HG03066 (cell line): ENCODE results near the gene HPSE2.
"Not testable (repeated sequence)": the region's sequence is repeated elsewhere in the genome, so short reads cannot be mapped to it uniquely, and the experiment has no call there.

Source experiments
- ATAC-seq: cut with Tn5 transposase; IDR thresholded peaks from one replicate; pipeline ENCODE4 v1.9.1; 2021; ENCODE audit warnings: low read depth; ENCODE audit not compliant: unreplicated experiment

The HPSE2 gene

GRCh38 chr10:98525969-98526368 lies 709.7 kb downstream of the HPSE2 start:
- ATAC-seq, result no peak

GRCh38 chr10:98524124-98524523 lies 711.5 kb downstream of the HPSE2 start:
- no peak for ATAC-seq

DNA sequence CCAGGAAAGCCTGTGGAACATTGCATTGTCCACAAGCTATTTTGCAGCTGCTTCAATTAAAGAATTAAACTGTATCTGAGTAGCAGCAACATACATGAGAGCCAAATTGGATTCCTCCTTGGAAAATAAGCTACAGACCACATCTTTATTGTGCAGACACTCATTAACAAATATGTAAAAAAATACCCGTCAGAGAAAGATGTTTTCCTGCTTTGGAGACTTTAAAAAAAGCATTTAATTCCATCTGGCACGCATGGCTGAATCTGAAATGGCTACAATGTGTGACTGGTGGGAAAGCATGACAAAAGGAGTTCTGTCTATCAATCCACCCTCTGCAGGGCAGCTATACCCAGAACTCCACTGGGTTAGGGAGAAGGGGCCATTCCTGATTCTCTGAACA lies 715.8 kb downstream of the HPSE2 start:
- no peak for ATAC-seq

GRCh38 chr10:98517672-98518071 lies 718.0 kb downstream of the HPSE2 start:
- no peak for ATAC-seq

GRCh38 chr10:98516352-98516751 lies 719.3 kb downstream of the HPSE2 start:
- ATAC-seq, result no peak

DNA sequence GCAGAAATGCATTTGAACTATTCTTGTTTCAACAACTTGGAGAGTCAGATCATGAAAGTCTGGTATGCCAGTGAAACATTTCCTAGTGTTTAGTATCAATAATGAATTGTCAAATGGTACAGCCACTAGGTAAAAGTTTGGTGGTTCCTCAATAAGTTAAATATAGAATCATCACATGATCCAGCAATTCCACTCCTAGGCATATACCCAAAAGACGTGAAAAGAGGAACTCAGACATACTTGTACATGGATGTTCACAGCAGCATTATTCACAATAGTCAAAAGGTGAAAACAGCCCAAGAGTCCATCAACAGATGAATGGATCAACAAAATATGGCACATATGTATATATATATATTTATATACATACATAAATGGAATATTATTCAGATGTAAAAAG lies 721.9 kb downstream of the HPSE2 start:
- no peak for ATAC-seq

DNA sequence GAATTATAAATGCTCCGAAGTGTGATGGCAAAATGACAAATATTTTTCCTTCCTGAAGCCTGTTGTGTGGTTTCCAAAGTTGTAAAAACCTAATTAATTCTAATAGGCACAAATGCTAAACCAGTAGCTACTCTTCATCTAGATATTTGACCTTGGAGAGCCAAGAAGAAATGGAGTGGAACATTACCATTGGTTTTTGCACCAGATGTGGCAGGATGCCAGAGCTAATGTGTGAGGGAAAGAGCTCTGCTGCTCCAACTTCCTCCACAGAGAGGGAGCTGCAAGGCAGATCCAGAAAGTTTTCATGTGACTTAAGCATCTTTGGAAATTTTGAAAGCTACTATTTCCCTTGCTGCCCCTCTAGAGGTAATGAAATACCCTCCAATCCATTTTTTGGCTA lies 723.8 kb downstream of the HPSE2 start:
- no peak for ATAC-seq

DNA sequence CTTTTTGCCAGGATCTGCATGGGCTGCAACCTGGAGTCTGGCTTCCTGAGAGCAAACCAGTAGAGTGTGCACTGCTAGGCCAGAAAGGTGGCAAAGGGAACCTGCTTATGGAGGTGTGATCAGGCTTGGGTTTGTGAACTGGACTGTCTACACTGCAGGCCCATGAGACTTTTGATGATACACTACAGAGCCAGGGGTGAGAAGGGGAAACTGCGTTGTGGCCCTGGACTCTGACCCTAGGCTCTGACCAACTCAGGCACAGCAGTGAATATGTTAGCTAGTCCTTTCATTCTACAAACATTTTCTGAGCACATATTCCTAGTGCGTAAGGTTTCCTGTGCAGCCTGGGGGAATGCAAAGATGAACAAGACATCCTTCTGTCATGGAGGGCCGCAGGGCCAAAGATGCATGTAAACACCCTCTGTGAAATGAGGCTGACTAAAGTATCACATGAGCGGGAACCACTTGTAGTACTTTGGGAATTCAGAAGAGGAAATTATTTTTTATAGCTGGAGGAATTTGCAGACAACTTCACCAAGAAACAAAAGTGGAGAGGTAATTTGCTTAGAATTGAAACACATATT lies 725.1 kb downstream of the HPSE2 start:
- no peak for ATAC-seq

- no peak for ATAC-seq
Observed at GRCh38 chr10:98509745-98510144, 725.9 kb downstream of the HPSE2 start.

- not testable (repeated sequence) for ATAC-seq
Observed at GRCh38 chr10:98502535-98502934, 733.1 kb downstream of the HPSE2 start.

- peak; percentile 86 for ATAC-seq
Observed at GRCh38 chr10:98492763-98493162, 742.9 kb downstream of the HPSE2 start.

DNA sequence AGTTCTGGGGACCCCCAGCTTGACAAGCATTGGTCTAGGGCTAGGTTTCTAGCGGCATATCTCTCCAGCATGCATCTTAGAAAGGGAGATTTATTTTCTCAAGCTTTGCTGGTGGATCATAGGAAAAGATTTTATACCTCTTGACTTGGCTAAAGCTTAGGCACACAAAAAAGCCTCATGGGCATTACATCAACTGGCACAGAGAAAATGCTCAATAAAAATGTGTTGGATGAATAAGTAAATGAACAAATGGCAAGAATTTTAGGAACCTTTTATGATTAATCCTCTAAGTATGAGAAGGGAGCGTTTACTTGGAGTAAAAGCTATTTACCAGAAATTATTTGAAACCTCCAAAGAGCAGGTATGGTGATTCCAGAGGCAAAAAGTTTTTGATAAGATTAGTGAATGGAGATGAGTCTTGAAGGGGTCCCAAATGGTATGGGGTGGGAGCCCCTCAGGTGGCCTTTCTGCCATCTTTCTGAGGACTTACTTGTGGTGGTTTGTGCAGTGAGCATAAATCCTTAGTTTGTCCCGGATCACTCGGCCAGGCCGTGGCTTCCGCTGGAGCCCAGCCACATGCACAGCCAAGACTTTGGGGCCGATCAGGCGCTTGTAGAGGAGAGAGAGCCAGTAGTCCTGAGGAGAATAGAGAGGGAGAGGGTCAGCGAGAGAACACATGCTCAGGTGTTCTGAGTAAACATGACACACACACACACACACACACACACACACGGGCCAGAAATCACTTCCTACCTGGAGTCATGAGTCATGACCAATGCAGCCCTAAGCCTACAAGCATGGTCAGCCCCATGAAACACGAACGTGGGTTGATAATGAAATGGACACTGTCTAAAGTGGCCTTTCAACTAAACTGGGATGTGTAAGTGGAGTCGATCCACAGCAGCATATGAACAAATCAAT lies 745.8 kb downstream of the HPSE2 start:
- no peak for ATAC-seq

DNA sequence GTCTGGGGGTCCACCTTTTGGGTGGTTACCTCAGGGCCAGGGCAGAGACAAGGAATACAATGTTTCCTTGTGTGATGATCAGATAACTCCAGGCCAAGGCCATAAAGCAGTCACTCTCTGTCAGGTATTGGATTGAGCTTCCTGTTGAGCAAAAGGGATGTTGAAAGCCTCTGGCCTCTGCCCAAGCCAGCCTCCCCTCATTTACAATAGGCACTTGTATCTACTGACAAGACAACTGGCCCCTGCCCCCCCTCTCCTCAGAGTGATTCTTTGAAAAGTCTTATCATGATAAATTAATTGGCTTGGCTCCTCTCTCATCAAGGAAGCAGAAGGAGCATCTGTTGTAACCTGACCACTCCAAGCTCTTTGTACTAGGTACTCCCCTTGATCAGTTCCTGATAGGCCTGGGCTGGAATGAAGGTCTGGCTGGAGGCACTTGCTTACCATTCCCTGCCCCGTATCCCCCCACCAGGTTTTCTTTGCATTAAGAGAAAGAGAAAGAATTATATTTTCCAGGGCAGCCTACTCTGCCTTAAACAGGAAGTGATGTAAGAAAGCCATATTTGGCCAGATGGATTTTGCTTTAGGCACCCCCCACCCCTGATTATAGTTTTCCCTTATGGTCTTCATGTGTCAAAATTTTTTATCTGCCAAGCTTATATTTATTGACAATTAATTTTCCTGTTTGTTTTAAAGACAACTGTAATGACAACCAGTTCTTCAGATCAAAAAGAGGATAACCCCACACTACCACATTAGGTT lies 746.8 kb downstream of the HPSE2 start:
- ATAC-seq, result no peak

- no peak for ATAC-seq
Observed at GRCh38 chr10:98487649-98488048, 748.0 kb downstream of the HPSE2 start.

DNA sequence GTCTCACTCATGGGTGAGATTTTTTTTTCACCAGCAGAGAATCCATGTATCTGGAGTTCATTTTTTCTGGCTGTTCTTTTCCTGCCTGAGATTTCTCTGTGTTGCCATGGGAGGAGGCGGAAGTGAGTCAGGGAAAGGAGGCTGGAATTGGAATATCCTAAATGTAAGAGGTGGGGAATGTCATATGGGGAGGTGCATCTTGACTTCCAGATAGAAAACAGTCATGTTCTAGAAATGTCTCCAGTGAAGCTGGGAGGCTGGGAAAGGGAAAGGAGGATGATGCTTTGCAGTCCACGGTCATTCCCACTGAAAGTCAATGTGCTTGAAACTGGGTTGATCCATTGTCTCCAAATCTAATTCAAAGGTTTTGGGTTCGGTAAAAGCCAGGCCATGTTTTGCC lies 749.2 kb downstream of the HPSE2 start:
- no peak for ATAC-seq

DNA sequence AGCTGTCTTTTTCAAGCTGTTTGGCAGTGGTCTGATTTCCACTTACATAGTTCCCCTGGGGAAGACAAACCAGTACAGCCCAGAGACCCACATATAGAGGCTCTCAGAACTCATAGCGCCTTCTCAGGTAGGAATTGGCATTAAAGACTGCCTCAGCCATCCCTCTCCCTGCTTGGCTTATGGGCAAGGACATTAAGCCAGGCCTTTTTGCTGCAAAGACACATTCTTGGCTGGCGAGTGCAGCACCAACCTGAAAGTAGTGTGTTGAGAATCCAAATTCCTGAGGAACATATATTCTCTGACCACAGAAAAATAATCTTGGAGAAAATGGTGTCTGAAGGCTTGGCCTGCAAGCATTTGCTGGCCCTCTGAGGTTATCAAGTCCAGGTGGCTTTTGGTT lies 749.7 kb downstream of the HPSE2 start:
- ATAC-seq, result no peak

- ATAC-seq, result no peak
Observed at GRCh38 chr10:98483658-98484057, 752.0 kb downstream of the HPSE2 start.

- no peak for ATAC-seq
Observed at GRCh38 chr10:98482096-98482495, 753.6 kb downstream of the HPSE2 start.

DNA sequence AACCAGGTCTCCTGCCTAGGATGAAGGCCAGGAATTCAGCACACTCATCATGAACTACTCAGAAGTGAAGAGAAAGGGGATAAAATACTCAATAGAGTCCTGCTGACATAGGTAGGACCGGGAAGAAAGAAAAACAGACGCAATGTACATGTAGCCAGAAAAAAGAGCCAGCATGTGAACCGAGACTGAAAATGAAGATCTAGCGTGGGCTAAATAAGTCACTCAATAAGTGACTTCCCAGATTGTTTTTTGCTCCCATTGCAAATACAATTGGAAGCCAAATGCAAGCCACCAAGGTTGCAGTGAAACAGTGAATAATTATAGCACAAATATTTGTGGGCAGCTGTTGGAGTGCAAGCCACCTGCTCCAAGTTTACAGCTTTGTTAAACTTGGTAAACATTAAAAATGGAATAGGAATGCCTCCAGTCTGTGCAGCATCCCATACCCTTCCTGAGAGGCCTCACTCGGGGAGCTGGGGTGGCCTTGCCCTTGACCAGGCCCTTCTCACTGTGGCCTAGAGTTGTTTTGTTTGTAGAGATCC lies 754.2 kb downstream of the HPSE2 start:
- no peak for ATAC-seq

DNA sequence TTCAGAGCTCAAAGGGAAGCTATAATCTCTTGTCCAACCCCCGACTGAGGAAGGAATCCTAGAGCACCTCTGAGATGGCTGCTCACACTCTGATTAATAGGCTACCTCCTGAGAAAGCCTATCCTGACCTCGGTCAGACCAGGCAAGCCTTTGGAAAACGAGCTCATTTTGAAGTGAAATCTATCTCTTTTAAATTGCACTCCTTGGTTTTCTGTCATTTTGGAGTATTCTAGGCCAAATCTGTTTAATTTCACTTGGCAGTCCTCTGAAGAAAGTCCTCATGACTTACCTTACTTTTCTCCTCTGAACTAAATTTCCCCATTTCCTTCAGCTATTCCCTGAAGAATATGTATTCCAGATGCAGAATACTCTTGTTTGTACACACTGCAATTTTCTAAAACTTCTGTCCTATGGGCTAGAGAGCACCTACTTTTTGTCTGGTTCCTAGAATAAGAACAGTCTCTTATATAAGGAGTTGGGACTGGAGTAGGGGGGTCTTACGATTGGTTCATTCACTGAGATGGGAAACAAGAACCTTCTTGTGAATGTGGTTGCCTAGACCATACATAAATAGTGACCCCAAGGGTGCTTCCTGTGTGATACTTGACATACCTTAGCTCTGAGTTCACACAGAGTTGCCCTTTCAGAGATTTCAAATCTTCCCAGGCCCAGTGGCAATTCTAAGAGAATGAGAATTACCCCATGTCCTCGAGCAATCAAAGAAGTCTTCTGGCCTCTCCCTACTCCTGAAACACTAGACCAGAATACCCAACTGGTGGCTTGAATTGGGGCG lies 757.0 kb downstream of the HPSE2 start:
- no peak for ATAC-seq
